Measurements from ENCODE around the gene ABHD2.
"Not testable (repeated sequence)": the region's sequence is repeated elsewhere in the genome, so short reads cannot be mapped to it uniquely, and the experiment has no call there.

ABHD2 gene

GRCh38 chr15:89139613-89140499 lies 51.6 kb downstream of the ABHD2 start:
- DNase-seq = no peak

- no peak for DNase-seq
These were observed 52.3 kb downstream of the ABHD2 start for GRCh38 chr15:89140595-89140994.

GRCh38 chr15:89141159-89141558 lies 52.9 kb downstream of the ABHD2 start:
- not testable (repeated sequence) for DNase-seq

- DNase-seq = no peak
These were observed 53.6 kb downstream of the ABHD2 start for GRCh38 chr15:89141885-89142284.

- no peak for DNase-seq
These were observed 54.2 kb downstream of the ABHD2 start for GRCh38 chr15:89142423-89142822.

GRCh38 chr15:89143503-89144162 lies 55.4 kb downstream of the ABHD2 start:
- DNase-seq = peak in 1 of 2 donors; percentile 28

GRCh38 chr15:89144491-89144890 lies 56.2 kb downstream of the ABHD2 start:
- no peak for DNase-seq

GRCh38 chr15:89146366-89146765 lies 58.1 kb downstream of the ABHD2 start:
- DNase-seq = no peak

GRCh38 chr15:89148126-89148525 lies 59.9 kb downstream of the ABHD2 start:
- no peak for DNase-seq

GRCh38 chr15:89149501-89150101 lies 61.3 kb downstream of the ABHD2 start:
- no peak for DNase-seq

GRCh38 chr15:89150287-89150686 lies 62.0 kb downstream of the ABHD2 start:
- no peak for DNase-seq

GRCh38 chr15:89150762-89151664 lies 62.8 kb downstream of the ABHD2 start:
- no peak for DNase-seq

GRCh38 chr15:89155122-89155521 lies 66.9 kb downstream of the ABHD2 start:
- DNase-seq = no peak

- no peak for DNase-seq
These were observed 67.4 kb downstream of the ABHD2 start for GRCh38 chr15:89155656-89156055.

- DNase-seq = no peak
These were observed 68.8 kb downstream of the ABHD2 start for GRCh38 chr15:89157061-89157460.

GRCh38 chr15:89157918-89158564 lies 69.8 kb downstream of the ABHD2 start:
- DNase-seq = no peak

GRCh38 chr15:89161666-89162065 lies 73.4 kb downstream of the ABHD2 start:
- no peak for DNase-seq

- no peak for DNase-seq
These were observed 75.2 kb downstream of the ABHD2 start for GRCh38 chr15:89163271-89164055.

GRCh38 chr15:89164712-89165211 lies 76.5 kb downstream of the ABHD2 start:
- DNase-seq = no peak

GRCh38 chr15:89165677-89166076 lies 77.4 kb downstream of the ABHD2 start:
- DNase-seq = no peak

Measured in CD4-positive, alpha-beta T cell treated with Interferon alpha-2 for 1 hour (primary cell).